ENCODE measurements around the gene CCL25. TPM values are rescaled to one million over a fixed set of nuclear protein-coding genes. Genes with fewer than 3 reads are reported as not detected.
"Not testable (repeated sequence)": the region's sequence is repeated elsewhere in the genome, so short reads cannot be mapped to it uniquely, and the experiment has no call there.

The CCL25 gene
- polyA plus RNA-seq, 6 donors from 2014 or later, result 0.71 TPM; not detected in 5

DNA sequence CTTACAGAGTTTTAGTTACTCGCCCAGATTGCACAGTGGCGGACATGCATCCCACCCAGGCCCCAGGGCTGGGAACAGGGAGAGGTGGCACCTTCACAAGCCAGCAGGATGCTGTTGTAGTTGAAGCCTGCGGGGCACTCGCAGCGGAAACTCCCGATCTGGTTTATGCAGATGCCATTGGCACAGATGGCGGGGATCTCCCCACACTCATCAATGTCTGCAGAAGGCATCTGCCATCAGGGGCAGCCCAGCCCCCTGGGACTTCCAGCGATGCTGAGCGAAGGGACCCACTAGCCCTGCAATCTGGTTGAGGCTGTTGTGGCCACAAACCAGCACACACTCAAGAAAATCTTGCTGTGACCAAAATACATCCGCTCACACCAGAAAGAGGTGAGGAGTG is 44.6 kb downstream of the CCL25 start:
- Mint-ChIP-seq H3K36me3 (peaks cover 0 to 11% of the 10 kb centered on the region in 2 donors), H3K4me1 (no peaks in the 10 kb centered on the region), H3K9me3 (peaks cover 12 to 55% (median 27%) of the 10 kb centered on the region in 7 donors), H3K4me3 (no peak overlapping the region), H3K27me3 (peaks cover 6 to 33% (median 14%) of the 10 kb centered on the region in 3 donors), H3K27ac (peak overlapping the region in 1 of 6 donors; percentile 51)
- no peak for DNase-seq
- no peak for ATAC-seq (ENCODE audit: low read depth in 2 of 2)

DNA sequence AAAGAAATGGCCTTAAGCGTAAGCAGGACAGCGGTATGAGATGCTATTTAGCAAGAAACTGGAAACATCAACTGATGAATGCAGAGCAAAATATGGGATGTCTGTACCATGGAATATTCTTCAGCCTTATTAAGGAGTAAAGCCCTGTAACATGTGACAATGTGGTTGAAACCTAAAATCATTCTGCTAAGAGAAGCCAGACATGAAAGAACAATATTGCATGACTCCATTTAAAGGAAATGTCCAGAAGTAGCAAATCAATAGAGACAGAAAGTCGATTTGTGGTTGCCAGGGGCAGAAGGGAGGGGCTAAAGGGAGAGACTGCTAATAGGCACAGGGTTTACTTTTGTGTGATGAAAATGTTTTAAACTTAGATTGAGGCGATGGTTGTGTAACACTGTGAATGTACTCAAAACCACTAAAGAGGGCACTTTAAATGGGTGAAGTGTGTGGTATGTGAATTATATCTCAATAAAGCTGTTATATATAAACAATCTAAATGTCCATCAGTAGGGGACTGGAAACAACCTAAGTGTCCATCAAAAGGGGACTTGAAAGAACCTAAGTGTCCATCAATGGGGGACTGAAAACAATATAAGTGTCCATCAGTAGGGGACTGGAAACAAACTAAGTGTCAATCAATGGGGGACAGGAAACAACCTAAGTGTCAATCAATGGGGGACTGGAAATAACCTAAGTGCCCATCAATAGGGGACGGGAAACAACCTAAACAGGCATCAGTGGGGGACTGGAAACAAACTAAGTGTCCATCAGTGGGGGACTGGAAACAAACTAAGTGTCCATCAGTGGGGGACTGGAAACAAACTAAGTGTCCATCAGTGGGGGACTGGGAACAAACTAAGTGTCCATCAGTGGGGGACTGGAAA is 45.4 kb downstream of the CCL25 start:
- no peak for ATAC-seq (ENCODE audit: low read depth in 2 of 2)
- H3K27ac Mint-ChIP-seq, result peak overlapping the region in 2 of 6 donors; percentile 4 to 51

DNA sequence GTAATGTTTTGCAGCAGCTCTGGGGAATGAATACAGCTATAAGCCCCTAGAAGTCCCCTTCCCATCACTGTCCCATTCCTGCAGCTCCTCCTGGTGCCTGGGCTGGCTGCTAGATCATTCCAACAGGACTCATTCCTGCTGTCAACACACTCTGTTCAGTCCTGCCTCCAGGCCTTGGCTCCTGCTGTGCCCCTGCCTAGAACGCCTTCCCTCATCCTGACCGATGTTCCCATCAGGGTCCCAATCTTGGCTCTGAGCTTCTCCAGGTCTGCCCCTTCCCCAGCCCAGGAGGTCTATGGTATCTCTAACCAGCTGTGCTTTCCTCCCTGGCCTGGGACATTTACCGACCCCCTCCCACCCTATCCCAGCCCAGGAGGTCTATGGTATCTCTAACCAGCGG is 48.8 kb downstream of the CCL25 start:
- no peaks in the 10 kb centered on the region for H3K4me1 Mint-ChIP-seq
- DNase-seq, result no peak
- H3K27ac Mint-ChIP-seq, result no peak overlapping the region
- no peak for ATAC-seq (ENCODE audit: low read depth in 2 of 2)
- H3K4me3 Mint-ChIP-seq, result no peak overlapping the region
- H3K36me3 Mint-ChIP-seq, result no peaks in the 10 kb centered on the region
- peaks cover 6 to 35% (median 20%) of the 10 kb centered on the region in 3 donors for H3K27me3 Mint-ChIP-seq
- peaks cover 0 to 29% (median 10%) of the 10 kb centered on the region in 7 donors for H3K9me3 Mint-ChIP-seq

More for the DNA sequence above, 45.4 kb downstream of the CCL25 start:
- no peak overlapping the region for H3K4me3 Mint-ChIP-seq
- H3K27me3 Mint-ChIP-seq, result peaks cover 6 to 33% (median 20%) of the 10 kb centered on the region in 3 donors
- H3K4me1 Mint-ChIP-seq, result no peaks in the 10 kb centered on the region
- DNase-seq, result no peak
- peaks cover 0 to 11% of the 10 kb centered on the region in 2 donors for H3K36me3 Mint-ChIP-seq
- peaks cover 12 to 55% (median 27%) of the 10 kb centered on the region in 7 donors for H3K9me3 Mint-ChIP-seq

DNA sequence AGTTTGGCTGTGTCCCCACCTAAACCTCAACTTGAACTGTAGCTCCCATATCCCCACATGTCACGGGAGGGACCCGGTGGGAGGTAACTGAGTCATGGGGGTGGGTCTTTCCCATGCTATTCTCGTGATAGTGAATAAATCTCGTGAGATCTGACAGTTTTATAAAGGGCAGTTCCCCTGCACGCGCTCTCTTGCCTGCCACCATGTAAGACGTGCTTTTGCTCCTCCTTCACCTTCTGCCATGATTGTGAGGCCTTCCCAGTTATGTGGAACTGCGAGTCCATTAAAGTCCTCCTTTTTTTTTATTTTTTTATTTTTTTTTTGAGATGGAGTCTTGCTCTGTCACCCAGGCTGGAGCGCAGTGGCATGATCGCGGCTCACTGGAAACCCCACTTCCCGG is 49.4 kb downstream of the CCL25 start:
- H3K4me3 Mint-ChIP-seq; H3K27ac Mint-ChIP-seq; H3K36me3 Mint-ChIP-seq; H3K4me1 Mint-ChIP-seq; ATAC-seq (ENCODE audit: low read depth in 2 of 2); DNase-seq: not testable (repeated sequence)
- peaks cover 6 to 30% (median 20%) of the 10 kb centered on the region in 3 donors for H3K27me3 Mint-ChIP-seq
- H3K9me3 Mint-ChIP-seq, result peaks cover 0 to 23% (median 5%) of the 10 kb centered on the region in 7 donors

DNA sequence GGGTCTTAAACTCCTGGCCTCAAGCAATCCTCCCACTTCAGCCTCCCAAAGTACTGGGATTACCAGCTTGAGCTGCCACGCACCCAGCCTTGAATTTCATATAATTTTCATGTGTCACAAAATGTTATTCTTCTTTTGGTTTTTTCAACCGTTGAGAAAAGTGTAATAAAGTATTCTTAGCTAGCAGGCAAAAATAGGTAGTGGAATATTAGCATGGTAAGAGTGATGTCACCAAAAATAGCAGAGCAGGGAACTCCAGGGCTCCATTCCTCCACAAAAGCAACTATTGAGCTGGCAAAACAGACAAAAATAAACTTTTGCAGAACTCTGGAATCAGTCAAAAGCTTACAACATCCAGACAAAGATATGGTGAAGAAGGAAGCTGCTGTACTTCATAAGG is 52.9 kb downstream of the CCL25 start:
- Mint-ChIP-seq H3K4me3 (no peak overlapping the region), H3K27ac (no peak overlapping the region), H3K27me3 (peaks cover 4 to 28% (median 18%) of the 10 kb centered on the region in 3 donors), H3K4me1 (no peaks in the 10 kb centered on the region), H3K9me3 (peaks cover 0 to 9% (median 0%) of the 10 kb centered on the region in 7 donors), H3K36me3 (no peaks in the 10 kb centered on the region)
- no peak for DNase-seq
- no peak for ATAC-seq (ENCODE audit: low read depth in 2 of 2)

DNA sequence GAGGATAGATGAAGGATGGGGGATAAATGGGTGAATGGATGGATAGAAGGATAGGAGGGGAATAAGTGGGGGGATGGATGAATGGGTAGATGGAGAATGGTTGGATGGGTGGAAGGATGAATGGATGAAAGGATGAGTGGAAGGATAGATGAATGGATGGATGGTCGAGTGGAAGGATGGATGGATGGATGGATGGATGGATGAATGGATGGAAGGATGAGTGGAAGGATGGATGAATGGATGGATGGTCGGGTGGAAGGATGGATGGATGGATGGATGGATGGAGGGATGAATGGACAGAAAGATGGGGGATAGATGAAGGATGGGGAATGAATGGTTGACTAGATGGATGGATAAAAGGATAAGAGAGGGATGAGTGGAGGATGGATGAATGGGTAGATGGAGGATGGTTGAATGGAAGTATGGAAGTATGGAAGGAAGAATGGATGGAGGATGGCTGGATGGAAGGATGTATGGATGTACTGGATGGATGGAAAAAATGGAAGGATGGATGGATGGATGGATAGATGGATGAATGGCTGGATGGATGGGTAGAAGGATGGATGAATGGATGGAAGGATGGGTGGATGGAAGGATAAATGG is 54.8 kb downstream of the CCL25 start:
- Mint-ChIP-seq H3K4me1 (no peaks in the 10 kb centered on the region), H3K4me3 (no peak overlapping the region), H3K36me3 (no peaks in the 10 kb centered on the region), H3K27ac (no peak overlapping the region), H3K9me3 (peaks cover 0 to 8% (median 0%) of the 10 kb centered on the region in 7 donors), H3K27me3 (peaks cover 5 to 12% (median 9%) of the 10 kb centered on the region in 3 donors)
- DNase-seq (no peak), ATAC-seq (ENCODE audit: low read depth in 2 of 2) (no peak)

DNA sequence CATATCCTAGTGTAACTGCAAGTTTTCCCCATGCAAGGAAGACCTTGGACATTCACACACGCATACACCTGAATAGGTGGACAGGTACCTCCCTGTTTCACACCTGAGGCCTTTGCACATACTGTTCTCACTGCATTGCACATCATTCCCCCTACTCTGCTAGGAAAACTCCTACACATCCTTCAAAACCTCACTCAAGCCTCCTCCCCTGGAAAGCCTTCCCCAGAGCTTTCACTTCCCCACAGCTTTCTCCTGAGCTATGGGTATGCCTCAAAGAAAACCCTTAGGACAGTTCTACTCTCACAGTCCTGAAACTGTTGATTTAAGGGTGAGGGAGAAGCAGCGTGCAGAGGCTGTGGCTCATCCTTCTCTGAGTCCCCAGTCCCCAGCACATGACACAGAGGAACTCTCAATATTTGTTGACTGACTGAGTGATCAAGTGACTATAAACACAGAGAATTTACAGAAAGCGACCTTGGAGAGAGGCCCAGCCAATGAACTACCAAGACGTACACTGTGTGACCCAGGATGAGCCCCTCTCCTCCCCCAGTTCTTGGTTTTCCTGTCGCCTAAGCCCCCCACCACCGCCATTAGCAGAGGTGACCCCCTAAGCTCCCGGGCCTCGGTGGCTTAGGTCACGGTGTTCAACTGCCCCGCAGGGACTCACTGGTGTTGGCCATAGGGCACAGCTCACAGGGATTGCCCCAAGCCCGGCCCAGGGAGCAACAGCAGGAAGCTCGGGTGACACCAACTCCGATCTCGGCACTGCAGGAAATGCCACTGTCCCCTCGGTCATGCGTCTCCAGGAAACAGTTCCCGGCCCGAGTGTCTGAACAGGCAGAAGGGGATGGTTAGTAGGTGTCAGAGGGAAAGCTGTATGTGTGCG is 56.2 kb downstream of the CCL25 start:
- Mint-ChIP-seq H3K36me3 (no peaks in the 10 kb centered on the region), H3K9me3 (peaks cover 0 to 5% (median 0%) of the 10 kb centered on the region in 7 donors), H3K27me3 (peaks cover 5 to 9% (median 8%) of the 10 kb centered on the region in 3 donors), H3K4me3 (no peak overlapping the region), H3K4me1 (no peaks in the 10 kb centered on the region), H3K27ac (no peak overlapping the region)
- ATAC-seq (ENCODE audit: low read depth in 2 of 2), result no peak
- no peak for DNase-seq

DNA sequence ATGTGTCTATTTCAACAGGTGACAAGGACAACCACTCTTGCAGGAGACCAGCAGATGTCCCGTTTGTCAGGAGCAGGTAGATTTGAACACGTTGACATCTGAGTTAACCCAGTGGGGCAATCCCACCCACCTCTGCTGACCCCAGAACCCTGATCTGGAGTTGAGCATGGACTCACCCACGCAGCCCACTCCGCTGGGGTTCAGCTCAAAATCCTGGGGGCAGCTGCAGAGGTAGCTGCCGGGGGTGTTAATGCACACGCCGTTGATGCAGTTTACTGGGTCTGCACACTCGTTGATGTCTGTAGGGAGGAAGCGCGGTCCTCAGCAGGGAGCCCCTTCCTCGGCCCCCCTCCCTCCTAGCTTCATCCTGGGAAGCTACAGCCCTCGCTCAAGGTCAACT is 56.9 kb downstream of the CCL25 start:
- Mint-ChIP-seq H3K9me3 (peaks cover 0 to 5% (median 0%) of the 10 kb centered on the region in 7 donors), H3K27ac (no peak overlapping the region), H3K27me3 (peaks cover 5 to 9% (median 8%) of the 10 kb centered on the region in 3 donors), H3K4me1 (no peaks in the 10 kb centered on the region), H3K4me3 (no peak overlapping the region), H3K36me3 (no peaks in the 10 kb centered on the region)
- DNase-seq, result no peak
- no peak for ATAC-seq (ENCODE audit: low read depth in 2 of 2)

DNA sequence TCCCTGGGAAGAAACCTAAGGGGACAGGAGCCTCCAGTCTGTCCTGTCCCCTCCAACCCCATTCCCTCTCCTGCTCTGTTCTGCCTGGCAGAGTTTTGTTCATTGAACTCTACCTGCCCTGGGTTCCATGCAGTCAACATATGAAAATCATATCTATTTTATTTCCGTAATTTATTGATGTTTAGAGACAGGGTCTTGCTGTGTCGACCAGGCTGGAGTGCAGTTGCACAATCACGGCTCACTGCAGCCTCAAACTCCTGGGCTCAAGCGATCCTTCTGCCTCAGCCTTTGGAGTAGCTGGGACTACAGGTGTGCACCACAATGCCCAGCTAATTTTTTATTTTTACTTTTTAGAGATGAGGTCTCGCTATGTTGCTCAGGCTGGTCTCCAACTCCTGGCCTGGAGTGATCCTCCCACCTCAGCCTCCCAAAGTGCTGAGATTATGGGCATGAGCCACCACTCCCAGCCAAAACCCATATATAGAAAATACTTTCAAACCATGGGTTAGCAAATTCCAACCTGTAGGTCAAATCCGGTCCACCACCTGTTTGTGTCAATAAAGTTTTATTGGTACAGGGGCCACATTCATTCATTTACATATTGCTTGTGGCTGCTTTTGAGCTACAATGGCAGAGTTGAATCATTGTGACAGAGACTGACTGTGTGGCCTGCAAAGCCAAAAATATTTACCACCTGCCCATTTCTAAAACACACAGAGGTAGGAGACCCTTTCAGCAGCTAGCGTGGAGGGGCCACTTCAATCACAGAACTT is 57.5 kb downstream of the CCL25 start:
- ATAC-seq (ENCODE audit: low read depth in 2 of 2) (no peak), DNase-seq (no peak)
- H3K4me1 Mint-ChIP-seq, result no peaks in the 10 kb centered on the region
- H3K27me3 Mint-ChIP-seq, result peaks cover 5 to 9% (median 8%) of the 10 kb centered on the region in 3 donors
- peaks cover 0 to 5% (median 0%) of the 10 kb centered on the region in 7 donors for H3K9me3 Mint-ChIP-seq
- no peak overlapping the region for H3K27ac Mint-ChIP-seq
- no peaks in the 10 kb centered on the region for H3K36me3 Mint-ChIP-seq
- H3K4me3 Mint-ChIP-seq, result no peak overlapping the region

DNA sequence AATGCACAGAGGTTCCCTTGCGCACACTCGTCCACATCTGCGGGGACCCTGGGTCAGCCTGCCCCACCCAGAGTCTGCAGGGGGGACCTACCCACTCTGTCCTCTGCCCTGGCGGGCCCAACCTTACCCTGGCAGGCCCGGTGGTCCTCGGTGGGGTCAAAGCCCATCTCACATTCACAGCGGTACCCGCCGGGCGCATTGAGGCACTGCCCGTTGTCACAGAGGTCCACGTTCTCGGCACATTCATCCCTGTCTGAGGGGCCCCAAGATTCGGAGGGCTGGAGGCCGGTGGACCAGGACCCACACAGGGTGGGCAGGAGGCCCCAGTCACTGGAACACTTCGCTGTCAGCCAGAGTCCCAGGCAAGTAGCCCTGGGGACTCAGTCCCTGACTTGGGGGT is 58.4 kb downstream of the CCL25 start:
- Mint-ChIP-seq H3K36me3 (no peaks in the 10 kb centered on the region), H3K27ac (no peak overlapping the region)

DNA sequence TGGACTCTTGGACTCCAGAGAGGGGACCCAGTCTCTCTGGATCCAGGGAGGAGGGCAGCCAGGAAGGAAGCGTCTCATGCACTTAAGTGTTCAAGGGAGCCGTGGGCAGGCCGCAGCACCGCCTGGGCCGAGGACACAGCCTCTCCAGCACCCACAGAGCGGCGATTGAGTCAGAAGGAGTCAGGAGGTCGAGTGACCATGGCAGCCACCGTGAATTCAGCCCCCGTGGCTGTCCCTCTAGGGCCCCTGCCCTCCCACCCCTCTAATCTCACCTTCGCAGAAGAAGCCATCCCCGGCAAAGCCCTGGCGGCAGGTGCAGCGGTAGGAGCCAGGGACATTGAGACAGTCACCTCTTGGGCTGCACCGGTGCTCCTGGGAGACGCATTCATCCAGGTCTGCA is 58.8 kb downstream of the CCL25 start:
- no peak for ATAC-seq (ENCODE audit: low read depth in 2 of 2)
- peak overlapping the region in 1 of 6 donors; percentile 14 for H3K27ac Mint-ChIP-seq

More for the DNA sequence above, 58.4 kb downstream of the CCL25 start:
- Mint-ChIP-seq H3K4me3 (no peak overlapping the region), H3K4me1 (no peaks in the 10 kb centered on the region), H3K27me3 (peaks cover 5 to 9% (median 8%) of the 10 kb centered on the region in 3 donors), H3K9me3 (peaks cover 0 to 5% (median 0%) of the 10 kb centered on the region in 7 donors)
- ATAC-seq (ENCODE audit: low read depth in 2 of 2), result no peak
- no peak for DNase-seq

More for the DNA sequence above, 58.8 kb downstream of the CCL25 start:
- Mint-ChIP-seq H3K36me3 (no peaks in the 10 kb centered on the region), H3K27me3 (peaks cover 5 to 9% (median 8%) of the 10 kb centered on the region in 3 donors), H3K9me3 (peaks cover 0 to 5% (median 0%) of the 10 kb centered on the region in 7 donors), H3K4me1 (no peaks in the 10 kb centered on the region), H3K4me3 (no peak overlapping the region)
- no peak for DNase-seq

Data from naive B cell (primary cell).